OCI-LY1 (cell line): Measurements from ENCODE around the gene KCNH4.

ENCODE experiments used
- H2AFZ ChIP-seq: fragments of 200-600 bp; sonication (generic), shearing (Covaris generic); 2 replicates; pipeline ENCODE4 v1.6.0; 2014; ENCODE audit warnings: antibody characterized with exemption, mild to moderate bottlenecking, low read length
- H3F3A ChIP-seq: fragments of 200-600 bp; sonication (generic), shearing (Covaris generic); 2 replicates; pipeline ENCODE4 v1.6.0; 2014; ENCODE audit warnings: mild to moderate bottlenecking, antibody characterized with exemption, low read length, moderate library complexity; ENCODE audit not compliant: insufficient read depth
- H3K27ac ChIP-seq: fragments of 200-600 bp; sonication (generic); 2 replicates; pipeline ENCODE4 v1.5.1; 2014; ENCODE audit warnings: low read length, mixed run types, mild to moderate bottlenecking, low read depth; ENCODE audit not compliant: poor library complexity, severe bottlenecking
- H3K27me3 ChIP-seq: fragments of 200-600 bp; sonication (generic); 2 replicates; pipeline ENCODE4 v1.6.0; 2014; ENCODE audit warnings: antibody characterized with exemption, mild to moderate bottlenecking, low read length, moderate library complexity; ENCODE audit not compliant: insufficient read depth
- H3K36me3 ChIP-seq: fragments of 200-600 bp; sonication (generic); 2 replicates; pipeline ENCODE4 v1.6.1; 2014; ENCODE audit warnings: mild to moderate bottlenecking, antibody characterized with exemption, low read length, moderate library complexity, mixed read lengths; ENCODE audit not compliant: insufficient read depth
- H3K4me1 ChIP-seq: fragments of 200-600 bp; sonication (generic); 2 replicates; pipeline ENCODE4 v1.5.1; 2014; ENCODE audit warnings: mild to moderate bottlenecking, low read length, moderate library complexity; ENCODE audit not compliant: insufficient read depth, severe bottlenecking
- H3K4me2 ChIP-seq: fragments of 200-600 bp; sonication (generic), shearing (Covaris generic); 2 replicates; pipeline ENCODE4 v1.6.1; 2014; ENCODE audit warnings: low read length
- H3K4me3 ChIP-seq: fragments of 200-600 bp; sonication (generic); 2 replicates; pipeline ENCODE4 v1.5.1; 2014; ENCODE audit warnings: low read length, low read depth, mild to moderate bottlenecking, mixed read lengths; ENCODE audit not compliant: poor library complexity, severe bottlenecking
- H3K79me2 ChIP-seq: fragments of 200-600 bp; shearing (Covaris generic); 2 replicates; pipeline ENCODE4 v1.6.1; 2016; ENCODE audit warnings: mixed run types, low read length, mixed read lengths; ENCODE audit not compliant: insufficient read depth
- H3K9ac ChIP-seq: fragments of 200-600 bp; sonication (generic), shearing (Covaris generic); 2 replicates; pipeline ENCODE4 v1.6.1; 2014; ENCODE audit warnings: mild to moderate bottlenecking, low read length, mixed read lengths
- H3K9me2 ChIP-seq: fragments of 200-600 bp; sonication (generic), shearing (Covaris generic); 2 replicates; pipeline ENCODE4 v1.6.1; 2014; ENCODE audit warnings: low read depth, mild to moderate bottlenecking, low read length, mixed read lengths
- H3K9me3 ChIP-seq: fragments of 200-600 bp; shearing (Covaris generic); 2 replicates; pipeline ENCODE4 v1.6.1; 2014; ENCODE audit warnings: low read length, mixed read lengths
- H4K20me1 ChIP-seq: fragments of 200-600 bp; sonication (generic), shearing (Covaris generic); 2 replicates; pipeline ENCODE4 v1.6.0; 2016; ENCODE audit warnings: mild to moderate bottlenecking, low read length; ENCODE audit not compliant: insufficient read depth
- EZH2 ChIP-seq: fragments of 200-600 bp; sonication (generic), shearing (Covaris generic); IDR thresholded peaks from 2 replicates; pipeline ENCODE4 v1.8.0; 2017; ENCODE audit warnings: borderline replicate concordance, mixed run types, mild to moderate bottlenecking, antibody characterized with exemption, low read length, moderate library complexity, mixed read lengths
- TF ChIP-seq, protein P1 (sequence below): fragments of 200-600 bp; sonication (generic), shearing (Covaris generic); IDR thresholded peaks from 2 replicates; pipeline ENCODE4 v1.5.1; 2017; ENCODE audit warnings: mild to moderate bottlenecking, antibody characterized with exemption, low read length, moderate library complexity, mixed read lengths

Gene KCNH4

DNA sequence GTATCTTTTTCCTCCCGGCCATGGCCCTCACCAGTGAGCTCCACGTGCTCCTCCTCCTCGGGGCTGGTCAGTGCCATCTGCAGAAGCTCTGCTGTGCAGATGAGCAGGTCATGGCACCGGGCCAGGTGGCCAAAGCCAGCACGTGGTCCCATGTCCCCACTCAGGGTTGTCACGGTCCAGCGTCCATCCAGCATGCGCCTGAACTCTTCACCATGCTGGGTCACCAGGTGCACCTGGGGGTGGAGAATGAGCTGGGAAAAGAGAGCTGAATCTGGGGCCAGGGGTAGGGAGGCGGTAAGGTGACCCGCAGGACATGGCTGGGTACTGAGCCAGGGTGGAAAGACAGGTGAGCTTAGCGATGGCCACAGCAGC lies 69.7 kb downstream of the KCNH4 start:
- H3K9me3 ChIP-seq: no peaks in the 10 kb centered on the region
- no peaks in the 10 kb centered on the region for H3K27me3 ChIP-seq
- no peak overlapping the region for H2AFZ ChIP-seq
- peak overlapping the region; percentile 71 for H3K27ac ChIP-seq
- H3F3A ChIP-seq: no peaks in the 10 kb centered on the region
- peak overlapping the region; percentile 69 for H3K4me3 ChIP-seq
- peak overlapping the region; percentile 91; the same call in 1 of the 2 replicates for H3K4me2 ChIP-seq
- H3K4me1 ChIP-seq: peaks cover 61% of the 10 kb centered on the region
- TF ChIP-seq EZH2: no peak
- TF ChIP-seq, protein P1, sequence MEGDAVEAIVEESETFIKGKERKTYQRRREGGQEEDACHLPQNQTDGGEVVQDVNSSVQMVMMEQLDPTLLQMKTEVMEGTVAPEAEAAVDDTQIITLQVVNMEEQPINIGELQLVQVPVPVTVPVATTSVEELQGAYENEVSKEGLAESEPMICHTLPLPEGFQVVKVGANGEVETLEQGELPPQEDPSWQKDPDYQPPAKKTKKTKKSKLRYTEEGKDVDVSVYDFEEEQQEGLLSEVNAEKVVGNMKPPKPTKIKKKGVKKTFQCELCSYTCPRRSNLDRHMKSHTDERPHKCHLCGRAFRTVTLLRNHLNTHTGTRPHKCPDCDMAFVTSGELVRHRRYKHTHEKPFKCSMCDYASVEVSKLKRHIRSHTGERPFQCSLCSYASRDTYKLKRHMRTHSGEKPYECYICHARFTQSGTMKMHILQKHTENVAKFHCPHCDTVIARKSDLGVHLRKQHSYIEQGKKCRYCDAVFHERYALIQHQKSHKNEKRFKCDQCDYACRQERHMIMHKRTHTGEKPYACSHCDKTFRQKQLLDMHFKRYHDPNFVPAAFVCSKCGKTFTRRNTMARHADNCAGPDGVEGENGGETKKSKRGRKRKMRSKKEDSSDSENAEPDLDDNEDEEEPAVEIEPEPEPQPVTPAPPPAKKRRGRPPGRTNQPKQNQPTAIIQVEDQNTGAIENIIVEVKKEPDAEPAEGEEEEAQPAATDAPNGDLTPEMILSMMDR: no peak
- no peaks in the 10 kb centered on the region for H4K20me1 ChIP-seq
- H3K9me2 ChIP-seq: no peaks in the 10 kb centered on the region
- no peaks in the 10 kb centered on the region for H3K79me2 ChIP-seq
- no peak overlapping the region for H3K9ac ChIP-seq
- H3K36me3 ChIP-seq: peaks cover 18% of the 10 kb centered on the region

DNA sequence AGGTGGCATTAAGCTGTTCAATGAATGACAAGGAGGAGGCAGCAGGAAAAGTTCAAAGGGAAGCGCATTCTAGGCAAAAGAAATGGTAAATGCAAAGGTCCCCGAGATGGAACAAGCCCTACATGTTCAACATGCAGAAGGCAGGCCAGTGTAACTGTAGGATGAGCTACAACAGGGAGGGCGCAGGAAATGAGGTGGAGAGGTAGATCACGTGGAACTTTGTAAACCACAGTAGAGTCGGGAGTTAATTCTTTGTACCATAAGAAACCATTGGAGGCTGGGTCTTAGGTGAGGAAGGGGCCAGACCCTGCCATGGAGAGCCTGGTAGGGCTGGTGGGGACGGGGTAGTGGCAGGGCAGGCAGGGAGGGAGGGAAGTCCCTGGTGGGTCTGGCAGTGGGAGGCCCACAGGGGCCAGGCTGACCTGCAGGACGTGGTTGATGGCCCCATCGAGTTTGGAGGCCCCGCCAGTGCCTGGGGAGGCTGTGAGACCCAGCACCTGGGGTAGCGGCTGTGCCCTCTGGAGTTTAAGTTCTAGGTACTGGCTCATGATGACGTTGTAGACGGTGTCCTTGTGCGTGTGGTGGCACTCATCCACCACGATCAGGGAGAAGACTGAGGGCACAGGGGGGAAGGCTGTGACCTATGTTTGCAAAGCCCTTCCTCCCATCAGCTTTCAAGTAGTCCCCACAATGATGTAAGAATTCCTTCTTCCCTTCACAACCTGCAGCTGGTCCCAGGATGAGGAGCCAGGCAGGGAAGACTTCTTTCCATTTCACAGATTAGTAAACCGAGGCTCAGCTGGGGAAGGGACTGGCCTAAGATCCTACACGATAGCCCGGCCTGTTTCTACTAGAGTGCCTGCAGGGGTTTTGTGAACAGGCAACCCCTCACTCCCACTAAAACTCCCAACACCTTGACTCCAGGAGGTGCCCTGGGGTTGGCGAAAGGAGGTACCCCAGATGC lies 70.4 kb downstream of the KCNH4 start:
- Histone ChIP-seq H4K20me1 (no peaks in the 10 kb centered on the region), H3K9me2 (no peaks in the 10 kb centered on the region), H2AFZ (no peak overlapping the region), H3K9me3 (no peaks in the 10 kb centered on the region), H3K4me1 (peaks cover 54% of the 10 kb centered on the region), H3K79me2 (no peaks in the 10 kb centered on the region), H3K4me2 (no peak overlapping the region; the same call in 1 of the 2 replicates), H3K36me3 (peaks cover 18% of the 10 kb centered on the region), H3K27me3 (no peaks in the 10 kb centered on the region), H3K27ac (peak overlapping the region; percentile 71), H3K9ac (no peak overlapping the region), H3F3A (no peaks in the 10 kb centered on the region), H3K4me3 (no peak overlapping the region)
- TF ChIP-seq, protein P1: no peak
- TF ChIP-seq EZH2: no peak

DNA sequence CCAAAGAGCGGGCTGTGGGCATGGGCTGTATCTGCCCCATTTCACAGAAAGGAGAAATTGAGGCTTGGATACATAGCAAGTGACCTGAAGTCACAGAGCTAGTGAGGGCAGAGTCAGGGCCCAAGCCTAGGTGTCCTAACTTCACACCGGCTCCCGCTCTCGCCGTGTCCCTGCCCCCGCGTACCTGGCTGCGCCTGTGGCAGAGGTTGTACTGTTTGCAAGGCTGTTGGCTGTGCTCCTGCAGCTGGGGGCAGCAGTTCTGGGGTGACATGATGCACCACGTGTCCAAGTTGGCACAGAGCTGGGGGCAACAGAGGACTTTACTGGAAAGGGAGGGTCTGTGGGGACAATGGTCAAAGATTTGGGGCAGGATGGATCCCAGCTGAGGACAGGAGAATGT lies 71.9 kb downstream of the KCNH4 start:
- H3K27ac ChIP-seq: peak overlapping the region; percentile 58
- no peaks in the 10 kb centered on the region for H3F3A ChIP-seq
- TF ChIP-seq, protein P1: no peak
- TF ChIP-seq EZH2: no peak
- H4K20me1 ChIP-seq: no peaks in the 10 kb centered on the region
- no peak overlapping the region for H3K4me2 ChIP-seq
- H2AFZ ChIP-seq: no peak overlapping the region
- no peak overlapping the region for H3K9ac ChIP-seq
- H3K9me3 ChIP-seq: no peaks in the 10 kb centered on the region
- no peak overlapping the region for H3K4me3 ChIP-seq
- H3K36me3 ChIP-seq: peaks cover 10% of the 10 kb centered on the region
- H3K79me2 ChIP-seq: no peaks in the 10 kb centered on the region
- H3K27me3 ChIP-seq: no peaks in the 10 kb centered on the region
- no peaks in the 10 kb centered on the region for H3K9me2 ChIP-seq
- peaks cover 49% of the 10 kb centered on the region for H3K4me1 ChIP-seq
